Mesenchymal stem cell (in vitro differentiated cells and primary cell): ENCODE measurements around the gene FBXO34.

Source experiments
- DNase-seq: peaks from one replicate; pipeline ENCODE4 v3.0.0-alpha.2; 2013
- H2AFZ ChIP-seq: one replicate; pipeline ENCODE4 v1.6.1; 2013; ENCODE audit warnings: low read depth, mild to moderate bottlenecking, control low read depth, inconsistent platforms, low read length, moderate library complexity
- H2AK5ac ChIP-seq: 2 replicates; pipeline ENCODE4 v1.6.1; 2013; ENCODE audit warnings: low read length, moderate library complexity, mild to moderate bottlenecking, inconsistent platforms; ENCODE audit not compliant: severe bottlenecking
- H2BK120ac ChIP-seq: one replicate; pipeline ENCODE4 v1.6.1; 2013; ENCODE audit warnings: low read depth, mild to moderate bottlenecking, inconsistent platforms, low read length, moderate library complexity
- H2BK12ac ChIP-seq, 2 experiments: one replicate each; pipeline ENCODE4 v1.6.1; 2013; ENCODE audit warnings: inconsistent platforms in 2 of 2, low read length in 2 of 2, mild to moderate bottlenecking in 2 of 2, moderate library complexity in 2 of 2, control low read depth in 1 of 2
- H2BK15ac ChIP-seq: one replicate; pipeline ENCODE4 v1.6.1; 2013; ENCODE audit warnings: mild to moderate bottlenecking, low read depth, inconsistent platforms; ENCODE audit not compliant: poor library complexity, severe bottlenecking
- H2BK5ac ChIP-seq: 2 replicates; pipeline ENCODE4 v1.6.1; 2013; ENCODE audit warnings: low read depth, mild to moderate bottlenecking, low read length, control low read depth, inconsistent platforms; ENCODE audit not compliant: poor library complexity, severe bottlenecking
- H3K14ac ChIP-seq, 2 experiments: one replicate each; pipeline ENCODE4 v1.6.1; 2013; ENCODE audit warnings: inconsistent platforms in 2 of 2, low read length in 2 of 2, control low read depth in 1 of 2, mild to moderate bottlenecking in 1 of 2, moderate library complexity in 1 of 2
- H3K18ac ChIP-seq, 2 experiments: one replicate each; pipeline ENCODE4 v1.6.1; 2013; ENCODE audit warnings: inconsistent platforms in 2 of 2, low read length in 2 of 2, control low read depth in 1 of 2, low read depth in 1 of 2, mild to moderate bottlenecking in 1 of 2
- H3K23ac ChIP-seq, 2 experiments: one replicate each; pipeline ENCODE4 v1.6.1; 2013; ENCODE audit warnings: inconsistent platforms in 2 of 2, low read length in 2 of 2, mild to moderate bottlenecking in 2 of 2, moderate library complexity in 2 of 2, control low read depth in 1 of 2
- H3K27ac ChIP-seq: 2 replicates; pipeline ENCODE4 v1.5.1; 2013; ENCODE audit warnings: mild to moderate bottlenecking, moderate library complexity, low read length, control low read depth, inconsistent platforms; ENCODE audit not compliant: poor library complexity, severe bottlenecking
- H3K27me3 ChIP-seq, 2 experiments: 2 replicates each; pipeline versions ENCODE4 v1.6.1 to v1.7.0; 2013; ENCODE audit warnings: low read length in 2 of 2, mild to moderate bottlenecking in 2 of 2, moderate library complexity in 2 of 2, control low read depth in 1 of 2, inconsistent platforms in 1 of 2; ENCODE audit not compliant: control insufficient read depth in 1 of 2, insufficient read depth in 1 of 2
- H3K36me3 ChIP-seq, 2 experiments: 2 replicates each; pipeline versions ENCODE4 v1.6.1 to v1.7.0; 2013; ENCODE audit warnings: low read length in 2 of 2, control low read depth in 1 of 2, inconsistent platforms in 1 of 2, low read depth in 1 of 2, mild to moderate bottlenecking in 1 of 2; ENCODE audit not compliant: insufficient read depth in 2 of 2, control insufficient read depth in 1 of 2
- H3K4ac ChIP-seq, 2 experiments: one replicate each; pipeline ENCODE4 v1.6.1; 2013; ENCODE audit warnings: inconsistent platforms in 2 of 2, low read length in 2 of 2, mild to moderate bottlenecking in 2 of 2, moderate library complexity in 2 of 2, control low read depth in 1 of 2, low read depth in 1 of 2
- H3K4me1 ChIP-seq: 2 replicates; pipeline ENCODE4 v1.6.1; 2013; ENCODE audit warnings: low read depth, low read length, control low read depth; ENCODE audit not compliant: control insufficient read depth, insufficient read depth
- H3K4me2 ChIP-seq: 2 replicates; pipeline ENCODE4 v1.6.1; 2013; ENCODE audit warnings: low read length, mild to moderate bottlenecking, inconsistent platforms; ENCODE audit not compliant: poor library complexity, severe bottlenecking
- H3K4me3 ChIP-seq, 2 experiments: 2 replicates each; pipeline versions ENCODE4 v1.5.1 to v1.7.0; 2013; ENCODE audit warnings: low read length in 2 of 2, mild to moderate bottlenecking in 2 of 2, control low read depth in 1 of 2, low read depth in 1 of 2; ENCODE audit not compliant: insufficient read depth in 1 of 2
- H3K79me1 ChIP-seq: replicated peaks from 2 replicates; pipeline ENCODE4 v1.6.1; 2013; ENCODE audit warnings: mild to moderate bottlenecking, control low read depth, low read length, inconsistent platforms; ENCODE audit not compliant: poor library complexity, severe bottlenecking
- H3K9ac ChIP-seq: 2 replicates; pipeline ENCODE4 v1.7.0; 2013; ENCODE audit warnings: mild to moderate bottlenecking, low read length, moderate library complexity
- H3K9me3 ChIP-seq: 2 replicates; pipeline ENCODE4 v1.7.0; 2013; ENCODE audit warnings: mild to moderate bottlenecking, low read length; ENCODE audit not compliant: control insufficient read depth
- H4K8ac ChIP-seq: one replicate; pipeline ENCODE4 v1.6.1; 2013; ENCODE audit warnings: inconsistent platforms, mild to moderate bottlenecking, low read length, moderate library complexity
- H4K91ac ChIP-seq: one replicate; pipeline ENCODE4 v1.6.1; 2013; ENCODE audit warnings: mild to moderate bottlenecking, low read length, inconsistent platforms
- WGBS: methylation state at CpG from one replicate; pipeline ENCODE4 v1.1.7; 2013; ENCODE audit warnings: mixed read lengths; 5-methylcytosine and 5-hydroxymethylcytosine counted together

FBXO34 gene

DNA sequence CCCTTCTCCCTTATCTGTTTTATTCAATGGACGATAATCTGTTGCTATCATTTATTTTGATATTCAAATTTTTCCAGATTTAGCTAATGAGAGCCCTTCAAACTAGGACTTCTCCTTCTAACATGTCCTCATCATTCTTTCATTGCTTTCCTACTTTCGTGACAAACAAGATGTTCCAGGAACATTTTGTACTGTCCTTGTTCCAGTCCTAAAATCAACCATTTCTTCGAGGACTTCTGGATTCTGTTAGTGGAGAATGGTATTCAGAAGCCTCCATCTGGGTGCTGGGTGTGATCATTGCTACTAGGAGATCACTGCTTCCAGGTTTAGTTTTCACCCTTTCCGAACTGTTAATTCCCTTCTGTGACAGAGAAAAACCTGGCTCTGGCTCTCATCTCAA lies 29.5 kb upstream of the FBXO34 start:
- no peak overlapping the region for H4K8ac ChIP-seq
- H3K79me1 ChIP-seq = no peaks in the 10 kb centered on the region
- no peak overlapping the region for H3K4me2 ChIP-seq
- no peak overlapping the region for H2AFZ ChIP-seq
- peaks cover 0 to 9% of the 10 kb centered on the region in 2 experiments for H3K27me3 ChIP-seq
- 97% methylated on average over 4 of the region's 4 CpGs for WGBS
- no peak overlapping the region for H2BK12ac ChIP-seq
- no peak overlapping the region for H3K9ac ChIP-seq
- no peaks in the 10 kb centered on the region for H3K36me3 ChIP-seq
- no peak overlapping the region for H2BK5ac ChIP-seq
- no peak overlapping the region for H3K27ac ChIP-seq
- no peak overlapping the region for H3K4me3 ChIP-seq
- no peak for DNase-seq
- no peaks in the 10 kb centered on the region for H3K9me3 ChIP-seq
- no peak overlapping the region for H3K14ac ChIP-seq
- no peak overlapping the region for H3K18ac ChIP-seq
- H2BK15ac ChIP-seq = no peak overlapping the region
- no peak overlapping the region for H3K4ac ChIP-seq
- no peak overlapping the region for H4K91ac ChIP-seq
- peaks cover 4% of the 10 kb centered on the region for H3K4me1 ChIP-seq
- H3K23ac ChIP-seq = no peak overlapping the region
- H2AK5ac ChIP-seq = no peak overlapping the region
- H2BK120ac ChIP-seq = no peak overlapping the region

GRCh38 chr14:55243386-55243785 lies 27.8 kb upstream of the FBXO34 start:
- Histone ChIP-seq H3K4ac (no peak overlapping the region), H2BK120ac (no peak overlapping the region), H3K9ac (no peak overlapping the region), H3K4me3 (no peak overlapping the region), H2AK5ac (no peak overlapping the region), H3K27ac (no peak overlapping the region), H2BK5ac (no peak overlapping the region), H3K27me3 (peaks cover 0 to 16% of the 10 kb centered on the region in 2 experiments), H3K4me1 (peaks cover 4% of the 10 kb centered on the region), H3K14ac (no peak overlapping the region), H3K79me1 (no peaks in the 10 kb centered on the region), H3K18ac (no peak overlapping the region), H4K91ac (no peak overlapping the region), H3K36me3 (no peaks in the 10 kb centered on the region), H3K4me2 (no peak overlapping the region), H3K9me3 (no peaks in the 10 kb centered on the region), H2AFZ (no peak overlapping the region), H4K8ac (no peak overlapping the region), H3K23ac (no peak overlapping the region), H2BK12ac (no peak overlapping the region), H2BK15ac (no peak overlapping the region)
- WGBS = 90% methylated on average over 2 of the region's 3 CpGs
- DNase-seq = no peak

DNA sequence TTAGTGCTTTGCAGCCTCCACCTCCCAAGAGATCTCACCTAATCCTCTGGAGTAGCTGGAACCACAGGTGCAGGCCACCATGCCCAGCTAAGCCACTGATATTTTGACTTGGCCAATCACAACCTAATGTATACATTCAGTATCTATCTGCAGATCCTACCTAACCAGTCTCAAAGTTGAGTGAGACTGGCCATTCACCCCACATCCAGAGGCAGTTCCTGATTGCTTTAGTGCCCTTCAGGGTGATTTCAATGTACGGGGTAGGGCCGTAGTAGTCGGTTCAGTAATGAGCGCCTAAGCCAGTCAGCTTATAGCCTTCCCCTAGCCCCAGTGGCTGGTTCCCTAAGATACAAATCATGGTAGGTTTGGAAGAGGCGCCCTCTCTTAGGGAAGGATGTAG lies 27.4 kb upstream of the FBXO34 start:
- no peaks in the 10 kb centered on the region for H3K79me1 ChIP-seq
- no peak overlapping the region for H3K23ac ChIP-seq
- no peak overlapping the region for H3K14ac ChIP-seq
- no peak for DNase-seq
- H3K4me1 ChIP-seq = peaks cover 4% of the 10 kb centered on the region
- H3K4ac ChIP-seq = no peak overlapping the region
- H2BK15ac ChIP-seq = no peak overlapping the region
- H2BK12ac ChIP-seq = no peak overlapping the region
- no peak overlapping the region for H2AK5ac ChIP-seq
- no peak overlapping the region for H2BK5ac ChIP-seq
- no peak overlapping the region for H4K8ac ChIP-seq
- no peak overlapping the region for H3K27ac ChIP-seq
- H2AFZ ChIP-seq = no peak overlapping the region
- H3K18ac ChIP-seq = no peak overlapping the region
- H3K9ac ChIP-seq = no peak overlapping the region
- H3K27me3 ChIP-seq = peaks cover 0 to 16% of the 10 kb centered on the region in 2 experiments
- no peaks in the 10 kb centered on the region for H3K9me3 ChIP-seq
- H3K4me3 ChIP-seq = no peak overlapping the region
- no peak overlapping the region for H2BK120ac ChIP-seq
- H3K4me2 ChIP-seq = no peak overlapping the region
- no peaks in the 10 kb centered on the region for H3K36me3 ChIP-seq
- no peak overlapping the region for H4K91ac ChIP-seq
- WGBS = 97% methylated on average over 5 of the region's 5 CpGs

DNA sequence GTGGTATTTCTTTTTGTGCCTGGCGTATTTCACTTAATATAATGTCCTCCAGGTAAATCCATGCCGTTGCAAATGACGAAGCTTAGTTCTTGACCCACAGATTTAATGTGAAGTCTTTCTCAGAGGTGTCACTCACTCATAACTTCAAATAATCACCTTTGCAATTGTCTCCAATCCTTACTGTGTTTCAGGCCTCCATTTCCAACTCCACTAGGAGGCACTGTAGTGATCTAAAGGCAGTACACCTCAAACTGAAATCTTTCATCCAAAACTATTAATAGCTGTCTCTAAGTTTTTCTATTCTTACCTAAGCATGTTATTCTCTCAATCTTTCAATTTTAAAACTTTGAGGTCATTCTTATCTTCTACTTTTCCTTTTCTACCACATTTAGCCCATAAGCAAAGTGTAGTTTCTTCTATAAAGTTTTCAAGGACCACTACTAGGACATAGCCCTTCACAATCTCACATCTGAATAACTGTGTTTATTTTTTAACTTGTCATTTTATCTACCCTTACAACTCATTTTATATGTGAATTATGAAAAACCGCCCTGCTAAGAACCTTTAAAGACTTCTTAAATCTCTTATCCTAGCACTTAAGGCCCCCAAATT lies 25.5 kb upstream of the FBXO34 start:
- Histone ChIP-seq H3K27me3 (peaks cover 0 to 15% of the 10 kb centered on the region in 2 experiments), H3K79me1 (no peaks in the 10 kb centered on the region), H3K27ac (no peak overlapping the region), H3K14ac (no peak overlapping the region), H2AFZ (no peak overlapping the region), H2BK5ac (no peak overlapping the region), H3K36me3 (no peaks in the 10 kb centered on the region), H3K4me2 (no peak overlapping the region), H4K91ac (no peak overlapping the region), H3K23ac (no peak overlapping the region), H2BK15ac (no peak overlapping the region), H3K4me3 (no peak overlapping the region), H3K9me3 (no peaks in the 10 kb centered on the region), H2BK120ac (no peak overlapping the region), H3K9ac (no peak overlapping the region), H3K4me1 (peaks cover 4% of the 10 kb centered on the region), H3K4ac (no peak overlapping the region), H3K18ac (no peak overlapping the region), H4K8ac (no peak overlapping the region), H2AK5ac (no peak overlapping the region), H2BK12ac (no peak overlapping the region)
- peak; percentile 31 for DNase-seq
- 53% methylated on average over 4 of the region's 4 CpGs for WGBS
